Colonic mucosa (tissue), 4 donors: ENCODE data around the gene P4HTM. TPM values are rescaled to one million over a fixed set of nuclear protein-coding genes. Genes with fewer than 3 reads are reported as not detected.

Source experiments
- DNase-seq: peaks from one replicate; pipeline ENCODE4 v3.0.0-alpha.2; 2020
- H3K27ac ChIP-seq: fragments of 200-600 bp; one replicate; pipeline ENCODE4 v1.8.0; 2021
- H3K27me3 ChIP-seq: fragments of 200-600 bp; one replicate; pipeline ENCODE4 v1.8.0; 2021
- H3K36me3 ChIP-seq: fragments of 200-600 bp; one replicate; pipeline ENCODE4 v1.8.0; 2021
- H3K4me1 ChIP-seq: fragments of 200-600 bp; one replicate; pipeline ENCODE4 v1.8.0; 2021; ENCODE audit warnings: mild to moderate bottlenecking
- H3K4me3 ChIP-seq: fragments of 200-600 bp; one replicate; pipeline ENCODE4 v1.8.0; 2021
- H3K9ac ChIP-seq, 2 donors: one replicate each; pipeline ENCODE4 v1.7.0; 2013; ENCODE audit warnings: control low read depth in 2 of 2, low read depth in 2 of 2, low read length in 2 of 2
- H3K9me3 ChIP-seq: fragments of 200-600 bp; one replicate; pipeline ENCODE4 v1.8.0; 2021
- intact Hi-C: fragments of 100-400 bp; cut with DNase I; formaldehyde crosslinking; loops from one replicate; pipeline ENCODE4 v1.14.1; 2022
- total RNA-seq, 2 donors: library from RNA; stranded (reverse); fragmentation: NEBNext Ultra II Directional in 1 of 2; extraction: Animal tissue kit (Norgen Biotek cat#: 25700) in 1 of 2; gene quantifications; one replicate each; pipeline ENCODE4 v1.2.1, GENCODE V29; 2021
- TF ChIP-seq, protein P1 (sequence below): fragments of 200-600 bp; IDR thresholded peaks from one replicate; pipeline ENCODE4 v1.8.0; 2022; ENCODE audit warnings: antibody characterized with exemption, mild to moderate bottlenecking
- donor health status: healthy.
- donor health status: DM: no; HTN: no; CAD: no.
- donor health status: DM: no; HTN: no; CAD: no.

Gene P4HTM
- total RNA-seq, 2 donors from 2014 or later, result 34.9 to 73.9 TPM

DNA sequence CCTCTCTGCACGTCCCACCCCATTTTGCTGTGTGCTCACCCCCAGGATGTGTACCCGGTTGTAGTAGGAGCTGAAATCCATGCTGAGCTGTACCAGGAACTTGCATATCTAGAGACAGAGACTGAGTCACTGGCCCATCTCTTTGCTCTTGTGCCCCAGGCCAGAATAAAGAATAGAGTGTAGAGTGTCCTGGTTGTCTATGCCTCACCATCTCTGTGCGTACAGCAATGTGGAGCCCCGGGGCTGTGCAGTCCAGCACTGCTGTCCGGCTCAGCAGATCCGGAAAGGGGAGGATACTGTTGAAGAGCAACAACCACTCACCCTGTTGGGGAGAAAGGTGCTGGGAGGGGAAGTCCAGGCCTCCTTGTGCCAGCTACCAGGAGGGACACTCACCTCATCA lies 25.7 kb downstream of the P4HTM start:
- H3K4me3 ChIP-seq, result no peak overlapping the region
- peaks cover 10% of the 10 kb centered on the region for H3K36me3 ChIP-seq
- H3K9ac ChIP-seq, result no peak overlapping the region
- no peak for DNase-seq
- intact Hi-C loops, result no loop called here
- no peak overlapping the region for H3K27ac ChIP-seq
- H3K9me3 ChIP-seq, result no peaks in the 10 kb centered on the region
- TF ChIP-seq, protein P1, sequence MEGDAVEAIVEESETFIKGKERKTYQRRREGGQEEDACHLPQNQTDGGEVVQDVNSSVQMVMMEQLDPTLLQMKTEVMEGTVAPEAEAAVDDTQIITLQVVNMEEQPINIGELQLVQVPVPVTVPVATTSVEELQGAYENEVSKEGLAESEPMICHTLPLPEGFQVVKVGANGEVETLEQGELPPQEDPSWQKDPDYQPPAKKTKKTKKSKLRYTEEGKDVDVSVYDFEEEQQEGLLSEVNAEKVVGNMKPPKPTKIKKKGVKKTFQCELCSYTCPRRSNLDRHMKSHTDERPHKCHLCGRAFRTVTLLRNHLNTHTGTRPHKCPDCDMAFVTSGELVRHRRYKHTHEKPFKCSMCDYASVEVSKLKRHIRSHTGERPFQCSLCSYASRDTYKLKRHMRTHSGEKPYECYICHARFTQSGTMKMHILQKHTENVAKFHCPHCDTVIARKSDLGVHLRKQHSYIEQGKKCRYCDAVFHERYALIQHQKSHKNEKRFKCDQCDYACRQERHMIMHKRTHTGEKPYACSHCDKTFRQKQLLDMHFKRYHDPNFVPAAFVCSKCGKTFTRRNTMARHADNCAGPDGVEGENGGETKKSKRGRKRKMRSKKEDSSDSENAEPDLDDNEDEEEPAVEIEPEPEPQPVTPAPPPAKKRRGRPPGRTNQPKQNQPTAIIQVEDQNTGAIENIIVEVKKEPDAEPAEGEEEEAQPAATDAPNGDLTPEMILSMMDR, result no peak
- peaks cover 12% of the 10 kb centered on the region for H3K4me1 ChIP-seq
- H3K27me3 ChIP-seq, result no peaks in the 10 kb centered on the region

GRCh38 chr3:49016414-49017228 lies 26.6 kb downstream of the P4HTM start:
- Histone ChIP-seq H3K4me1 (peaks cover 12% of the 10 kb centered on the region), H3K9ac (no peak overlapping the region), H3K4me3 (no peak overlapping the region), H3K27ac (no peak overlapping the region), H3K9me3 (no peaks in the 10 kb centered on the region), H3K36me3 (peaks cover 10% of the 10 kb centered on the region), H3K27me3 (no peaks in the 10 kb centered on the region)
- no peak for DNase-seq
- intact Hi-C loops, result no loop called here
- TF ChIP-seq, protein P1, result no peak

GRCh38 chr3:49017229-49017970 lies 27.4 kb downstream of the P4HTM start:
- intact Hi-C loops, result no loop called here
- H3K4me3 ChIP-seq, result peak overlapping the region; percentile 98
- TF ChIP-seq, protein P1, result no peak
- H3K9ac ChIP-seq, result peak overlapping the region; percentile 76
- H3K27me3 ChIP-seq, result no peaks in the 10 kb centered on the region
- no peaks in the 10 kb centered on the region for H3K9me3 ChIP-seq
- H3K27ac ChIP-seq, result peak overlapping the region; percentile 100
- H3K36me3 ChIP-seq, result peaks cover 10% of the 10 kb centered on the region
- H3K4me1 ChIP-seq, result peaks cover 12% of the 10 kb centered on the region
- peak; percentile 75 for DNase-seq

DNA sequence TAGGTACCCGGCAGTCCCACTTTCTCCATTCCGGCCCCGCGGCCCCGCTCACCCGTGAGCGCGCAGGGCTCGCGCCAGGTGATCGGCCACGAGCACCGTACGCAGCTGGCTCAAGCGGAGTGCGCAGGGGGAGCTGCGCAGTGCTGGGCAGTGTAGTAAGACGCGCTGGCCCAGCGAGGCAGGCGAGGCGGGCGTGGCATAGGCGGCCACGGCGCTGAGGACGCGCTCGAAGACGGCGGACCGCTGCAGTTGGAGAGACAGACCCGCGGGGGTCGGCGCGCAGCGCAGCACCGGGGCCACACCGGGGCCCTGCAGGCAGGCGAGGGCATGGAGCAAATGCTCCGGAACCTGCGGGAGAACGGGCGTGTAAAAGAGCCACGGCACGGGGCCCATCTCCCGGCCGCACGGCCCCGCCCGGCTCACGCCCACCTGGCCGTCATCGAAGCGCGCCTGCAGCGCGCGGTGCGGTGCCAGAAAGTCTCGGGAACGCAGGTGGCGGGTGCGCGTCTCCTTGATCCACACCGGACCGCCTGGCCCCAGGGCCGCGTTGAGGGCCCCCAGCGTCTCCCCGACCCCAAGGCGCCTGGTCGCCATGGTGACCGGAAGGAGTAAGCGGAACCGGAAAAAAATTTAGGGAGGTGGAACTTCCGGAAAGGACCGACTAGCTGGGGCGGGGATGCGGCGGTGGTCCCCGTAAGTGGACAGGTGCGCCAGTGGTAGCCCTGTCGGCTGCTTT lies 28.1 kb downstream of the P4HTM start, which contains the start of gene DALRD3:
Gene DALRD3 (minus strand): TSS at position 610 of the 736 bp plus-strand sequence. CDS start 16 bp downstream, at position 594.
- intact Hi-C loops, result no loop called here
- H3K4me1 ChIP-seq, result peaks cover 17% of the 10 kb centered on the region
- TF ChIP-seq, protein P1, result no peak

DNA sequence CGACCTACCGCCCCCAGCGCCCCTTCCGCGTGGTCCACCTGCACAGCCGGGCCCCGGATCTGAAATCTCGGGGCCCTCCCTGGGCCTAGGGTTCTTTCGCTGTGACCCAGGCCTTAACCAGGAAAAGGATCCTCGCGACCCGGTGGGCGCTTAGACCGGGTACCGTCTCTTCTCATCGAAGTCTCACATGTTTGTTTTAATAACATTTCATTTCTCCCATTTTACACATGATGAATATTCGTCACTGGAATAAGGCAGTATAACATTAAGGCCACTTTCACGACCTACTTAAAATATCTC lies 28.6 kb downstream of the P4HTM start:
- peak overlapping the region; percentile 76 for H3K9ac ChIP-seq
- intact Hi-C loops, result no loop called here
- DNase-seq, result no peak
- H3K4me1 ChIP-seq, result peaks cover 20% of the 10 kb centered on the region
- H3K9me3 ChIP-seq, result no peaks in the 10 kb centered on the region
- peak overlapping the region; percentile 100 for H3K27ac ChIP-seq
- TF ChIP-seq, protein P1, result no peak
- H3K36me3 ChIP-seq, result peaks cover 10% of the 10 kb centered on the region
- no peaks in the 10 kb centered on the region for H3K27me3 ChIP-seq
- peak overlapping the region; percentile 98 for H3K4me3 ChIP-seq

More for the DNA sequence above, 28.1 kb downstream of the P4HTM start, which contains the start of gene DALRD3:
- DNase-seq, result peak; percentile 84
- Histone ChIP-seq H3K9ac (peak within 1 kb of the TSS; percentile 76), H3K27ac (peak within 1 kb of the TSS; percentile 100), H3K9me3 (no peaks in the 10 kb centered on the region), H3K4me3 (peak within 1 kb of the TSS; percentile 98), H3K27me3 (no peaks in the 10 kb centered on the region), H3K36me3 (peaks cover 10% of the 10 kb centered on the region)
